K562 (cell line): Measurements from ENCODE around the gene PRKCE. TPM values are rescaled to one million over a fixed set of nuclear protein-coding genes. Genes with fewer than 3 reads are reported as not detected.

Experiments used
- ATF2 ChIP-seq: sonication (generic); formaldehyde crosslinking; IDR thresholded peaks from 2 replicates; pipeline ENCODE4 v1.8.1; 2022; ENCODE audit warnings: missing genetic modification reagents
- EGR1 ChIP-seq: fragments of 450-650 bp; conservative IDR thresholded peaks from 2 replicates; pipeline ENCODE4 v1.6.1; 2017; ENCODE audit warnings: mild to moderate bottlenecking
- ETV1 ChIP-seq: fragments of 450-650 bp; conservative IDR thresholded peaks from 2 replicates; pipeline ENCODE4 v1.6.1; 2016; ENCODE audit warnings: missing genetic modification characterization, control low read depth, low read depth, missing compliant biosample characterization
- GABPB1 ChIP-seq: sonication (generic); formaldehyde crosslinking; IDR thresholded peaks from 2 replicates; pipeline ENCODE4 v1.8.0; 2022; ENCODE audit warnings: mild to moderate bottlenecking, missing genetic modification reagents
- HES1 ChIP-seq: fragments of 450-650 bp; IDR thresholded peaks from 2 replicates; pipeline ENCODE4 v1.6.1; 2016; ENCODE audit warnings: low read depth, mild to moderate bottlenecking, moderate library complexity
- IFI16 ChIP-seq: fragments of 250-450 bp; sonication (Bioruptor Pico); IDR thresholded peaks from 2 replicates; pipeline ENCODE4 v2.1.2; 2022; ENCODE audit warnings: mild to moderate bottlenecking, inconsistent platforms
- IRF1 ChIP-seq: sonication (generic); formaldehyde crosslinking; IDR thresholded peaks from 2 replicates; pipeline ENCODE4 v1.8.0; 2022; ENCODE audit warnings: missing genetic modification reagents, mild to moderate bottlenecking, borderline replicate concordance
- KHSRP ChIP-seq: fragments of 450-650 bp; IDR thresholded peaks from 2 replicates; pipeline ENCODE4 v1.6.1; 2017
- MECOM ChIP-seq: fragments of 250-450 bp; sonication (Bioruptor Pico); IDR thresholded peaks from 2 replicates; pipeline ENCODE4 v1.8.0; 2022; ENCODE audit warnings: inconsistent platforms
- MXD1 ChIP-seq: fragments of 250-450 bp; sonication (Bioruptor Pico); IDR thresholded peaks from 2 replicates; pipeline ENCODE4 v1.8.0; 2021; ENCODE audit warnings: borderline replicate concordance, mild to moderate bottlenecking, moderate library complexity; ENCODE audit not compliant: poor library complexity, severe bottlenecking
- MYNN ChIP-seq, 2 experiments: sonication (generic); formaldehyde crosslinking in 1 of 2; IDR thresholded peaks; 2 replicates each; pipeline versions ENCODE4 v1.5.0 to v1.6.1; 2016 to 2020; ENCODE audit warnings: antibody characterized with exemption in 1 of 2, missing genetic modification reagents in 1 of 2
- POLR2AphosphoS5 ChIP-seq: IDR thresholded peaks from 2 replicates; pipeline ENCODE4 v1.6.1; 2011; ENCODE audit warnings: mild to moderate bottlenecking, low read depth, low read length, moderate library complexity; ENCODE audit not compliant: control insufficient read depth, insufficient read depth
- POLR2B ChIP-seq: fragments of 450-650 bp; IDR thresholded peaks from 2 replicates; pipeline ENCODE4 v1.6.1; 2018; ENCODE audit warnings: low read depth; ENCODE audit not compliant: partially characterized antibody
- SETDB1 ChIP-seq: IDR thresholded peaks from one replicate; pipeline ENCODE4 v1.6.1; 2012; ENCODE audit warnings: low read length, control low read depth, inconsistent platforms
- SMARCB1 ChIP-seq: IDR thresholded peaks from 2 replicates; pipeline ENCODE4 v1.6.1; 2011; ENCODE audit warnings: improper control_type of control experiment, low read depth; ENCODE audit not compliant: insufficient read length
- SNAPC5 ChIP-seq: fragments of 250-450 bp; sonication (Bioruptor Pico); IDR thresholded peaks from 2 replicates; pipeline ENCODE4 v1.8.0; 2021; ENCODE audit warnings: moderate library complexity, mild to moderate bottlenecking, inconsistent platforms
- TFAM ChIP-seq: fragments of 250-450 bp; sonication (Bioruptor Pico); conservative IDR thresholded peaks from 2 replicates; pipeline ENCODE4 v1.5.0; 2021; ENCODE audit warnings: mild to moderate bottlenecking, moderate library complexity
- ZBTB17 ChIP-seq: fragments of 450-650 bp; formaldehyde crosslinking; IDR thresholded peaks from 2 replicates; pipeline ENCODE4 v1.4.0; 2020; ENCODE audit warnings: mild to moderate bottlenecking
- ZFP1 ChIP-seq: fragments of 450-650 bp; formaldehyde crosslinking; IDR thresholded peaks from 2 replicates; pipeline ENCODE4 v1.4.0; 2020; ENCODE audit warnings: mild to moderate bottlenecking, mixed read lengths
- ZKSCAN8 ChIP-seq: fragments of 200-800 bp; sonication (Bioruptor generic); IDR thresholded peaks from 2 replicates; pipeline ENCODE4 v1.6.1; 2016; ENCODE audit warnings: missing genetic modification characterization, missing compliant biosample characterization
- ZNF507 ChIP-seq: conservative IDR thresholded peaks from 2 replicates; pipeline ENCODE4 v1.6.1; 2017; ENCODE audit warnings: missing genetic modification characterization, missing compliant biosample characterization
- ZNF551 ChIP-seq: fragments of 250-450 bp; sonication (Bioruptor Pico); IDR thresholded peaks from 2 replicates; pipeline ENCODE4 v1.5.0; 2021; ENCODE audit warnings: mild to moderate bottlenecking, moderate library complexity
- ZNF639 ChIP-seq, 2 experiments: fragments of 200-800 bp in 1 of 2; sonication (Bioruptor generic) in 1 of 2; sonication (generic) in 1 of 2; formaldehyde crosslinking in 1 of 2; IDR thresholded peaks in 1 of 2; conservative IDR thresholded peaks in 1 of 2; 2 replicates each; pipeline versions ENCODE4 v1.5.0 to v1.6.1; 2016 to 2020; ENCODE audit warnings: missing compliant biosample characterization in 1 of 2, missing genetic modification characterization in 1 of 2, missing genetic modification reagents in 1 of 2
- polyA plus RNA-seq, 8 experiments: library from polyadenylated mRNA; depleted of rRNA in 4 of 8; stranded (reverse) in 5 of 8; unstranded in 3 of 8; fragments of >200 nt; fragmentation: Nextera tagmentation in 2 of 8; fragmentation: Illumina TruSeq in 1 of 8; extraction: Ambion mirVana in 2 of 8; extraction: Trizol in 1 of 8; gene quantifications; 2 replicates each; pipeline versions ENCODE4 v1.2.1 to v1.2.3, GENCODE V29; 2011 to 2014; ENCODE audit warnings: inconsistent platforms in 1 of 8, missing spikeins in 1 of 8
- total RNA-seq, 7 experiments: library from RNA; depleted of rRNA in 6 of 7; stranded (reverse); fragments of >200 nt in 6 of 7; fragmentation: Illumina TruSeq in 2 of 7; extraction: Trizol in 2 of 7; gene quantifications; 2 replicates each; pipeline versions ENCODE4 v1.2.1 to v1.2.3, GENCODE V29; 2011 to 2021; ENCODE audit warnings: low replicate concordance in 1 of 7

PRKCE gene
- total and polyA plus RNA-seq, 9 of the 15 experiments (the other 6 are each of a cell fraction or from before 2014, with no cell fraction given) = 0.06 to 1.0 (median 0.22) TPM; not detected in 1

DNA sequence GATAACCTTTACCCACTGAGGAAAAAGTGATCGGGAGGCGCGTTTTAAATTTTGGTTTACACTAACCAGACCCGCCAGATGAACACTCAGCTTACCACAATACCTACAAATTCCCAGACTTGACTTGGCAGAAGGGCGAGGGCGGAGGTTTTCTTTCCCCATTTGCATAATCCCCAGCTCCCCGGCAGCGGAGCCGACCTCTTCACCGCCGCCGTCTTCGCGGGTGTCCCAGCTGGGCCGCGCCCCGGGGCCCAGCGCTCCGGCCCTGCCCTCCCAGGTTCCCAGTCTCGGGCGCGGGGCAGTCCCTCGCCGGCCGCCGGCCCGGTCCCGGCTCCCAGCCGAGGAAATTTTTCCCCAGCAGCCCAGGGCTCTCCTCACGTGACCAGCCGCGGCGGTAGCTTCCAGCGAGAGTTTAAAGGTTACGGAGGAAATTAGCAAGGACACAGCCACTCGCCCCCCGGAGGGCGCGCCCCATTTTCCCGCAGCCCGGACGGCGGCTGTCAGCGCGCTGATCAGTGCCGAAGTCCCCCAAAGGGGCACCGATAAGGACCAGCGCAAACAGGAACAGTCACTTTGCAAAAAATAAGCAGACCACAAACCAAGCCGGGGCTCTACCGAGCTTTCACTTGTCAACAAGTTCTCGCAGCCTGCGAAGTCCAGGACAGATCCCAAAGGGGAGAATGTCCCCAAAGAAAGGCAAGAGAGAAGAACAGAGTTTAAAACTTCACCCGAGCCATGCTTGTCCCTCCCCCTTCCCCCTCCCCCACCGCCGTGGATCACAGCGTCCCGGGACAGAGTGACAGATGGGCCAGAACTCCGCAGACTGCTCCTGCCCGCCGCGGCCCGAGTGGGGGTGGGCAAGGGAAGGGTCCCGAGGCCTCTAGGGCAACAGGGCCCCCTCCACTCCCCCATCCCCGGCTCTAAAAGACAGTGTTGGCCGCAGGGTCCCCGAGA is 1.3 kb upstream of the PRKCE start (continued):
- TF ChIP-seq MXD1 (CRISPR knock-in tag) = no peak
- TF ChIP-seq IRF1 = no peak
- TF ChIP-seq ZNF639 (CRISPR knock-in tag; conservative IDR thresholded peaks at IDR 0.05 in 1 of 2, IDR thresholded peaks at IDR 0.05 in 1 of 2) = no peak
- TF ChIP-seq POLR2B = no peak
- no peak for TF ChIP-seq MECOM
- TF ChIP-seq SNAPC5 (CRISPR knock-in tag) = no peak
- TF ChIP-seq HES1 = no peak
- no peak for TF ChIP-seq EGR1
- no peak for TF ChIP-seq ZKSCAN8 (CRISPR knock-in tag)
- no peak for TF ChIP-seq SMARCB1
- no peak for TF ChIP-seq ZBTB17 (CRISPR knock-in tag)
- no peak for TF ChIP-seq ATF2 (CRISPR knock-in tag)
- TF ChIP-seq TFAM (CRISPR knock-in tag) = no peak
- TF ChIP-seq ZNF551 (CRISPR knock-in tag) = no peak
- TF ChIP-seq MYNN (IDR thresholded peaks at IDR 0.05) = no peak
- TF ChIP-seq MYNN (CRISPR knock-in tag; IDR thresholded peaks at IDR 0.05) = no peak
- TF ChIP-seq SETDB1 = no peak
- no peak for TF ChIP-seq ETV1 (tag)
- TF ChIP-seq ZNF507 (tag) = no peak
- TF ChIP-seq IFI16 = no peak
- TF ChIP-seq ZFP1 (CRISPR knock-in tag) = no peak
- TF ChIP-seq POLR2AphosphoS5 = no peak
- no peak for TF ChIP-seq GABPB1
- no peak for TF ChIP-seq KHSRP
